ENCODE data around the gene PPP1R12A. TPM values are rescaled to one million over a fixed set of nuclear protein-coding genes. Genes with fewer than 3 reads are reported as not detected.

Gene PPP1R12A
- total RNA-seq, 2 experiments from 2014 or later: 86.5 to 90.8 TPM

GRCh38 chr12:79934281-79935020 is 446 bp downstream of the PPP1R12A start:
- peak overlapping the region; percentile 98 for H3K27ac Mint-ChIP-seq
- no peaks in the 10 kb centered on the region for H3K9me3 Mint-ChIP-seq (ENCODE audit: insufficient read depth)
- H3K4me3 Mint-ChIP-seq: peak overlapping the region; percentile 82
- CTCF ChIA-PET: interaction anchor here (1.8 to 2.3 kb wide), 2 partner anchors 48 to 253 kb away, joined by 7 to 9 read pairs; no protein-coding TSS in a partner anchor
- POLR2A ChIA-PET: interaction anchor here (0.6 to 1.2 kb wide), 7 partner anchors 10 to 252 kb away, joined by 3 to 4 read pairs (median 3); no protein-coding TSS in a partner anchor
- peaks cover 19% of the 10 kb centered on the region for H3K36me3 Mint-ChIP-seq (ENCODE audit: low read depth)
- peak; percentile 31 for ATAC-seq
- H3K27me3 Mint-ChIP-seq (ENCODE audit: low read depth): no peaks in the 10 kb centered on the region
- DNase-seq: peak; percentile 62
- peaks cover 39% of the 10 kb centered on the region for H3K4me1 Mint-ChIP-seq (ENCODE audit: low read depth)

DNA sequence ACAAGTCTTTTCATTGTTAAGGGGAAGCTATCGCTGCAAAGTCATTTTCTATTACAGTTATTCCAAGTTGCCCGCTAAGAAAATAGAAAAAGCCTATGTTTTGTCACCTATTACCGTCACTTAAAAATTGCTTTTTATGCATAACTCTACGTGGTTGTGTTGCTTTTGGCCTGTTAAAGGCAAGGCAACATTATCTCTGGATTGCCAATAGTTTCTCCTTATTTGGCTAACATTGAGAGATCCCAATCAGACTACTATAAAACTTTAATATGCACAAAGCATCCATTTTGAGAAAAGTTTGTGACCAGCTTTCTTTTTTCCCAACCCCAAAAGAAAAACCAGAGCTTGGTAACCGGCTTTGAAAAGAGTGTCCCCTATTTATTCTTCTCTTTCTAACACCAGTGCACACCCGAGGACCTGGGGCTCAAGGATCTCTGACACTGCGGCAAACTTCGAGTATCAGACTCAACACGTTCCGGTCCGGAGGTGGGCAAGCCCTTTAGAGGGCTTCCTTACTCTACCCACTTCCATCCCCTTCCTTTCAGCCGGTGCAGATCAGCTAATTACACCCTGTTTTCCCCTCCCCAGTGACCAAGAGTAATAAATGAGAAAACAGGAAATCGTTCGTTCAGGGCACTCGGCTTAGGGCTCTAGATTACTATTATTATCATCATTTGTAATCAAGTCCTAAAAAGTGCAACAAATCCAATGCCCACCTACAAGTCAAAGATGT is 1.2 kb downstream of the PPP1R12A start:
- peaks cover 19% of the 10 kb centered on the region for H3K36me3 Mint-ChIP-seq (ENCODE audit: low read depth)
- CTCF ChIA-PET: interaction anchor here (1.8 to 2.3 kb wide), 2 partner anchors 47 to 254 kb away, joined by 7 to 9 read pairs; no protein-coding TSS in a partner anchor
- H3K4me3 Mint-ChIP-seq: peak overlapping the region; percentile 82
- DNase-seq: peak; percentile 37
- ATAC-seq: peak; percentile 1
- no peaks in the 10 kb centered on the region for H3K27me3 Mint-ChIP-seq (ENCODE audit: low read depth)
- H3K9me3 Mint-ChIP-seq (ENCODE audit: insufficient read depth): no peaks in the 10 kb centered on the region
- peak overlapping the region; percentile 98 for H3K27ac Mint-ChIP-seq
- POLR2A ChIA-PET: interaction anchor here (0.7 to 1.2 kb wide), 3 partner anchors 9 to 253 kb away, joined by 3 to 4 read pairs (median 3); no protein-coding TSS in a partner anchor
- H3K4me1 Mint-ChIP-seq (ENCODE audit: low read depth): peaks cover 45% of the 10 kb centered on the region

DNA sequence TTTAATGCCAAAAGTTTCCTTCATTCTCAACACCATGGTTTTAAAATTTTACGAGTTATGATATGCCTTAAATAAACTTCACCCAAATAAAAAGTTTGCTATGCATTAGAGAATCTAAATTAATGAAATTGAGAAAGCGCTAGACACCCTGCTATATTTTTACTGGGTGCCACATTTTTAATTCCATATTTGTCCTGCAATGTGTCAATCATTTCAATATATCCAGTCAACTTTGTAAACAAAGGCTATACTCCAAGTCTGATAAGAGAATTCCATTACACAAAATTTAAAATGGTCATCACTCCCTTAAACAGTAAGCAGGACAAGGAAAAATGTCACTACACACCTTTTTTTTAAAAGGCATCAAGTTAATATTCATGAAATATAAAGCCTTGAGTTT is 1.9 kb downstream of the PPP1R12A start:
- H3K27ac Mint-ChIP-seq: peak overlapping the region; percentile 98
- ChIA-PET CTCF (interaction anchor here (1.8 to 2.3 kb wide), 2 partner anchors 47 to 254 kb away, joined by 7 to 9 read pairs; no protein-coding TSS in a partner anchor), POLR2A (no interaction called here)
- peaks cover 19% of the 10 kb centered on the region for H3K36me3 Mint-ChIP-seq (ENCODE audit: low read depth)
- DNase-seq (no peak), ATAC-seq (no peak)
- H3K27me3 Mint-ChIP-seq (ENCODE audit: low read depth): no peaks in the 10 kb centered on the region
- H3K4me3 Mint-ChIP-seq: peak overlapping the region; percentile 82
- H3K9me3 Mint-ChIP-seq (ENCODE audit: insufficient read depth): no peaks in the 10 kb centered on the region
- H3K4me1 Mint-ChIP-seq (ENCODE audit: low read depth): peaks cover 52% of the 10 kb centered on the region

DNA sequence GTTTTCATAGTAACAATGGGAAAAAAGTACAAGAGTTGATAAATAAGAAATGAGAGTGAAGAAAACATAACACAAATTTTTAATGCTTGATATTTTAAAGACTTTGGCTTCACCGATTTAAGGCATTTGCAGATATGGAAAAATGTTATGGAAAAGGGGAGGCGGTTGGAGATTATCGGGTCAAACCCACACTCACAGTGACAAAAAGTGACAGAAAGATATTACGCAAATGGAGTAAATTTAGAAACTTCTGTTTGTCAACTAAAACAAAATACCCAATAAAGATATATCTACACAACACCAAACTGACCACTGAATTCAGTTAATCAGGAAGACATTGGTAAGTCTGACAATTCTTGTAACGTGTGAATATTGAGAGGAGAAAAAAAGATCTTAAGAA is 2.5 kb downstream of the PPP1R12A start:
- no peaks in the 10 kb centered on the region for H3K27me3 Mint-ChIP-seq (ENCODE audit: low read depth)
- no peak overlapping the region for H3K27ac Mint-ChIP-seq
- POLR2A ChIA-PET: no interaction called here
- DNase-seq: no peak
- no peaks in the 10 kb centered on the region for H3K9me3 Mint-ChIP-seq (ENCODE audit: insufficient read depth)
- ATAC-seq: no peak
- peaks cover 21% of the 10 kb centered on the region for H3K36me3 Mint-ChIP-seq (ENCODE audit: low read depth)
- peaks cover 57% of the 10 kb centered on the region for H3K4me1 Mint-ChIP-seq (ENCODE audit: low read depth)
- CTCF ChIA-PET: interaction anchor here (0.9 kb wide), 1 partner anchor 44 kb away, joined by 4 read pairs; no protein-coding TSS in a partner anchor
- peak overlapping the region; percentile 82 for H3K4me3 Mint-ChIP-seq

GRCh38 chr12:79929065-79929464 is 5.8 kb downstream of the PPP1R12A start:
- ATAC-seq: no peak
- DNase-seq: no peak
- Mint-ChIP-seq H3K9me3 (ENCODE audit: insufficient read depth) (no peaks in the 10 kb centered on the region), H3K4me1 (ENCODE audit: low read depth) (peaks cover 58% of the 10 kb centered on the region), H3K27me3 (ENCODE audit: low read depth) (no peaks in the 10 kb centered on the region), H3K27ac (no peak overlapping the region), H3K4me3 (no peak overlapping the region), H3K36me3 (ENCODE audit: low read depth) (peaks cover 15% of the 10 kb centered on the region)
- ChIA-PET CTCF (no interaction called here), POLR2A (no interaction called here)

GRCh38 chr12:79927772-79928474 is 7.0 kb downstream of the PPP1R12A start:
- ChIA-PET POLR2A (no interaction called here), CTCF (interaction anchor here (1.0 kb wide), 1 partner anchor 260 kb away, joined by 3 read pairs; no protein-coding TSS in a partner anchor)
- no peaks in the 10 kb centered on the region for H3K27me3 Mint-ChIP-seq (ENCODE audit: low read depth)
- peak; percentile 73 for DNase-seq
- H3K4me3 Mint-ChIP-seq: peak overlapping the region; percentile 0
- no peaks in the 10 kb centered on the region for H3K9me3 Mint-ChIP-seq (ENCODE audit: insufficient read depth)
- H3K4me1 Mint-ChIP-seq (ENCODE audit: low read depth): peaks cover 53% of the 10 kb centered on the region
- peak overlapping the region; percentile 68 for H3K27ac Mint-ChIP-seq
- peaks cover 13% of the 10 kb centered on the region for H3K36me3 Mint-ChIP-seq (ENCODE audit: low read depth)
- peak; percentile 99 for ATAC-seq

GRCh38 chr12:79926951-79927350 is 7.9 kb downstream of the PPP1R12A start:
- DNase-seq (no peak), ATAC-seq (no peak)
- Mint-ChIP-seq H3K4me1 (ENCODE audit: low read depth) (peaks cover 44% of the 10 kb centered on the region), H3K4me3 (no peak overlapping the region), H3K9me3 (ENCODE audit: insufficient read depth) (no peaks in the 10 kb centered on the region), H3K27me3 (ENCODE audit: low read depth) (no peaks in the 10 kb centered on the region), H3K36me3 (ENCODE audit: low read depth) (peaks cover 12% of the 10 kb centered on the region), H3K27ac (no peak overlapping the region)
- POLR2A ChIA-PET: no interaction called here
- CTCF ChIA-PET: interaction anchor here (0.6 to 1.0 kb wide), 3 partner anchors 9 to 781 kb away, joined by 3 read pairs; no protein-coding TSS in a partner anchor

DNA sequence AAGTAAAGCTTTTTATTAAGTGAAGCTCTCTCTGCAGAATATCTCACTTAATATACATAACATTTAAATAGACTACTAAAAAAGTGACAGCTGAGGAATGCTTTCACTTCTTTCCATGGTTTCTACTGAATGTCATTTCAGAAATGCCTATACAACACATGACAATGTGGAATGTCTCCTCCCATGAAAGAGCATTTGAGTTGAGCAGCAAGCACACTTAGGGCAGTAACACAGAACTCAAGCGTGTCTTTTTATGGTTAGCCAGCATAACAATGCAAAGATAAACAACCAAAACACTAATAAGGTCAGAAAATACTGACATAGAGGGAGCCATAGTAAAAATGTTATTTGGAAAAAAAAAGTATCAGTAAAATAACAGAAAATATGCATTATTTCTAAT is 9.4 kb downstream of the PPP1R12A start:
- no peak overlapping the region for H3K27ac Mint-ChIP-seq

DNA sequence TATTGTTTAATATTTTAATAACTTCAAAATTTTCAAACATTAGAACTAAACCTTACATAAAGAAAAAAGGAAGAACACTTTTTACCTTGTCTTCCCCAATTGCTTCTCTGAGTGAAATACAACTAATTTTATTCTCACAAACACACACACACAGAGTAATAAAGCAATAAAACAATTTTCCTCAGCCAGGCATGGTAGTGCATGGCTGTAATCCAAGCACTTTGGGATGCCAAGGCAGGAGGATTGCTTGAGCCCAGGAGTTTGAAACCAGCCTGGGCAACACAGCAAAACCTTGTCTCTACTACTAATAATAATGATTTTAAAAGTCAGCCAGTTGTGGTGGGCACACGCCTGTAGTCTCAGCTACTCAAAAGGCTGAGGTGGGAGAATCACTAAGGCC is 13.1 kb downstream of the PPP1R12A start:
- ATAC-seq (no peak), DNase-seq (no peak)
- Mint-ChIP-seq H3K27ac (no peak overlapping the region), H3K4me3 (no peak overlapping the region), H3K27me3 (ENCODE audit: low read depth) (no peaks in the 10 kb centered on the region), H3K36me3 (ENCODE audit: low read depth) (peaks cover 14% of the 10 kb centered on the region), H3K4me1 (ENCODE audit: low read depth) (peaks cover 19% of the 10 kb centered on the region), H3K9me3 (ENCODE audit: insufficient read depth) (no peaks in the 10 kb centered on the region)
- ChIA-PET CTCF (no interaction called here), POLR2A (no interaction called here)

More for the DNA sequence above, 9.4 kb downstream of the PPP1R12A start:
- Mint-ChIP-seq H3K27me3 (ENCODE audit: low read depth) (no peaks in the 10 kb centered on the region), H3K9me3 (ENCODE audit: insufficient read depth) (no peaks in the 10 kb centered on the region), H3K36me3 (ENCODE audit: low read depth) (peaks cover 13% of the 10 kb centered on the region), H3K4me1 (ENCODE audit: low read depth) (peaks cover 39% of the 10 kb centered on the region), H3K4me3 (no peak overlapping the region)
- ChIA-PET POLR2A (interaction anchor here (1.3 kb wide), 1 partner anchor 9 kb away, joined by 3 read pairs; no protein-coding TSS in a partner anchor), CTCF (no interaction called here)
- DNase-seq (no peak), ATAC-seq (no peak)

GRCh38 chr12:79920421-79921238 is 14.3 kb downstream of the PPP1R12A start:
- ChIA-PET POLR2A (no interaction called here), CTCF (no interaction called here)
- Mint-ChIP-seq H3K4me3 (no peak overlapping the region), H3K9me3 (ENCODE audit: insufficient read depth) (no peaks in the 10 kb centered on the region), H3K4me1 (ENCODE audit: low read depth) (peaks cover 27% of the 10 kb centered on the region), H3K36me3 (ENCODE audit: low read depth) (peaks cover 14% of the 10 kb centered on the region), H3K27me3 (ENCODE audit: low read depth) (no peaks in the 10 kb centered on the region), H3K27ac (no peak overlapping the region)
- DNase-seq (no peak), ATAC-seq (no peak)

GRCh38 chr12:79919762-79920161 is 15.1 kb downstream of the PPP1R12A start:
- no peak overlapping the region for H3K4me3 Mint-ChIP-seq
- POLR2A ChIA-PET: interaction anchor here (0.6 kb wide), 1 partner anchor 16 kb away, joined by 3 read pairs; no protein-coding TSS in a partner anchor
- H3K36me3 Mint-ChIP-seq (ENCODE audit: low read depth): peaks cover 14% of the 10 kb centered on the region
- DNase-seq (no peak), ATAC-seq (no peak)
- CTCF ChIA-PET: no interaction called here
- H3K27me3 Mint-ChIP-seq (ENCODE audit: low read depth): no peaks in the 10 kb centered on the region
- H3K27ac Mint-ChIP-seq: no peak overlapping the region
- H3K9me3 Mint-ChIP-seq (ENCODE audit: insufficient read depth): no peaks in the 10 kb centered on the region
- H3K4me1 Mint-ChIP-seq (ENCODE audit: low read depth): peaks cover 23% of the 10 kb centered on the region

Measured in activated CD8-positive, alpha-beta T cell treated with anti-CD3 and anti-CD28 coated beads, Interleukin-2, amount 10 ng/mL, durations not matched to agents 7 days and 5 days (primary cell).